ENCODE measurements around the gene CNKSR2. TPM values are rescaled to one million over a fixed set of nuclear protein-coding genes. Genes with fewer than 3 reads are reported as not detected.
"Not testable (repeated sequence)": the region's sequence is repeated elsewhere in the genome, so short reads cannot be mapped to it uniquely, and the experiment has no call there.

CNKSR2 gene
- total RNA-seq, 1 donor from 2014 or later = 11.3 TPM

DNA sequence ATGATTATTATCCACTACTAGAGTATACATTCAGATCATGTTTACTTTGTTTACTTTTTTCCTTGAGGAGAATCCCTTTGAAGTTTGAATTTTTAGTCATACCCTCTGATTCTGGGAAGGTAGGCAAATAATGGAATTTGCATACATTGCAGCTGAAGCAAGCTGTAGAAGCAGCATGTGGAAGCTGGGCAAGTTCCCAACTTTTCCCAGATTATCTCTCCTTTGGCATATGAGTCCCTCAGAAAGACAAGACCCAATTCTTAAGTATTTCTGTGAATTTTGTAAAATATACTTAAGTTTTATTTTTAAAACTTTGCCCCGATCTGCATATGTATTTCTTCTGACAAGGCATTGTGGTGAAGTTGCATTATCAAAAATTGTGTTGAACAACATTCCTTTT is 94.9 kb downstream of the CNKSR2 start:
- no peak overlapping the region for H3K27ac Mint-ChIP-seq
- no peaks in the 10 kb centered on the region for H3K9me3 Mint-ChIP-seq
- H3K4me3 Mint-ChIP-seq (ENCODE audit: low read depth) = no peak overlapping the region
- no peaks in the 10 kb centered on the region for H3K36me3 Mint-ChIP-seq (ENCODE audit: low read depth)
- H3K27me3 Mint-ChIP-seq (ENCODE audit: low read depth) = no peaks in the 10 kb centered on the region
- no peaks in the 10 kb centered on the region for H3K4me1 Mint-ChIP-seq (ENCODE audit: low read depth)
- DNase-seq (ENCODE audit: low spot score) = no peak
- intact Hi-C loops (cut with micrococcal nuclease) = no loop called here

DNA sequence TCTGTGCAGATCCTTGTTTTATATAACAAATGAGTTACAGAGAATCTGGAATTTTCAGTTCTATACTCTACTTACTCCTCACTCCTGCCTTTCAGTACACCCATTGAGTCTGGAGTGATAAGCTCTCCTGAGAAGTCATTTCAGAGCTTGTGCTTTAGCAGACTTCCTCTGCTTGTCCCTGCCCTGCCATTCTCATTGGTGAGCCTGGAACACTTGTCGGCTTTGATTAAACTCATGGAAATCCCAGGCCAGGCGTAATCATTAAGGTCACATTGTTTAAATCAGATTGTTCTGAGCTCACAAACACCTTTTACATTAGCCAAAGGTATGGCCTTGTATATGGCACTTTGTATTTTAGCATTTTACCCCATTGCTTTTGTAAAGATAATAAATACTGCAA is 102.7 kb downstream of the CNKSR2 start:
- Mint-ChIP-seq H3K9me3 (no peaks in the 10 kb centered on the region), H3K36me3 (ENCODE audit: low read depth) (no peaks in the 10 kb centered on the region), H3K27ac (no peak overlapping the region), H3K4me1 (ENCODE audit: low read depth) (peaks cover 1% of the 10 kb centered on the region), H3K27me3 (ENCODE audit: low read depth) (no peaks in the 10 kb centered on the region), H3K4me3 (ENCODE audit: low read depth) (no peak overlapping the region)
- no peak for DNase-seq (ENCODE audit: low spot score)
- intact Hi-C loops (cut with micrococcal nuclease) = no loop called here

DNA sequence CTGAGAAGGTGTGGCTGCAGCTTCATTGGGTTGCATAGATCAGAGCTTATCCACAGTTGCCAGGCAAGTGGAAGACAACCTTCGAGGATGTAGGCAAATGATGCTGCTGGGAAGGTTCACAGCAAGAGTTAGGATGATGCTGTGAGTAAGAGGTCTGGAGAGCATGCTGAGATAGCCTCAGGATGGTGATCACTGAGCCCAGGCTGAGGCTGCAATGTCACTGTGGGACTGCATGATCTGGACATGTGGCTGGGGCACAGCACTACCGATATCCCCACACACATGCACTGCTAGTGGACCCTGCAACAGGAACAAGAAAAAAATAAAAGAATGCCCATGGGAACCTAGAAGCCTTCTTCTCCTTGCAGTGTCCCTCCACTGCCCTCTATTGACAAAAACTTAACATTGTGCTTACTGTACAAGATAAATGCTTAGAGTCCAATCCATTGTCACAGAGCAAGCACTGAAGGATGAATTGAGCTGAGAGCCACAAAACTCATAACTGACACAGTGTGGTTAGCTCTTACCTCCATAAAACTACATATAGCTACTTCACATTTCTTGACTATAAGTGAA is 105.6 kb downstream of the CNKSR2 start:
- Mint-ChIP-seq H3K27ac (no peak overlapping the region), H3K4me3 (ENCODE audit: low read depth) (no peak overlapping the region), H3K4me1 (ENCODE audit: low read depth) (peaks cover 1% of the 10 kb centered on the region), H3K9me3 (no peaks in the 10 kb centered on the region), H3K27me3 (ENCODE audit: low read depth) (no peaks in the 10 kb centered on the region), H3K36me3 (ENCODE audit: low read depth) (no peaks in the 10 kb centered on the region)
- DNase-seq (ENCODE audit: low spot score) = no peak
- intact Hi-C loops (cut with micrococcal nuclease) = loop anchor here (5.0 kb wide), 1 partner anchor 947 kb away; no protein-coding TSS in a partner anchor

DNA sequence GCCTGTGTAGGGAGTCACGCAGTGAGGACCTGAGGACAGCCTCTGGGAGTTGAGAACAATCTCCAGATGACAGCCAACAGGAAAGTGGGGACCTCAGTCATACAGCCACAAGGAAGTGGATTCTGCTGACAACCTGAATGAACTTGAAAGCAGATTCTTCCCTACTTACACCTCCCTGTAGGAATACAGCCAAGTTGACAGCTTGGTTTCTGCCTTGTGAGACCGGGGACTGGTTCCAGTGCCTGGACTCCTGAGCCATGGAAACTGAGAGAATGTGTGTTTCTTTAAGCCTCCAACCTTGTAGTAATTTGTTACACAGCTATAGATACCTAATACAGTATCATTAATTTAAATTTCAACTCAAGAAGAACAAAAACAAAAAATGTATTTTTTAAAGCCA is 107.5 kb downstream of the CNKSR2 start:
- intact Hi-C loops (cut with micrococcal nuclease) = loop anchor here (5.0 kb wide), 1 partner anchor 949 kb away; no protein-coding TSS in a partner anchor
- no peak for DNase-seq (ENCODE audit: low spot score)
- H3K4me3 Mint-ChIP-seq (ENCODE audit: low read depth) = no peak overlapping the region
- no peak overlapping the region for H3K27ac Mint-ChIP-seq
- H3K36me3 Mint-ChIP-seq (ENCODE audit: low read depth) = no peaks in the 10 kb centered on the region
- H3K4me1 Mint-ChIP-seq (ENCODE audit: low read depth) = peaks cover 1% of the 10 kb centered on the region
- no peaks in the 10 kb centered on the region for H3K27me3 Mint-ChIP-seq (ENCODE audit: low read depth)
- H3K9me3 Mint-ChIP-seq = no peaks in the 10 kb centered on the region

DNA sequence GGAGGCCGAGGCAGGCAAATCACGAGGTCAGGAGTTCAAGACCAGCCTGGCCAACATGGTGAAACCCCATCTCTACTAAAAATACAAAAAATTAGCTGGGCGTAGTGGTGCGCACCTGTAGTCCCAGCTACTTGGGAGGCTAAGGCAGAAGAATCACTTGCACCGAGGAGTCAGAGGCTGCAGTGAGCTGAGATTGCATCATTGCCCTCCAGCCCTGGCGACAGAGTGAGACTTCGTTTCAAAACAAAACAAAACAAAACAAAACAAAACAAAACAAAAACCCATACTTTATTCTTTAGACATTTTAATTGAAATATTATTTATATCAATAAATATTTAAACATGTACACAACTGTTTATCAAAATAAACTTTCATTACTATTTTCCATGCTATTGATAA is 109.8 kb downstream of the CNKSR2 start:
- H3K27ac Mint-ChIP-seq; H3K4me1 Mint-ChIP-seq (ENCODE audit: low read depth); H3K4me3 Mint-ChIP-seq (ENCODE audit: low read depth); DNase-seq (ENCODE audit: low spot score); H3K36me3 Mint-ChIP-seq (ENCODE audit: low read depth); H3K9me3 Mint-ChIP-seq; H3K27me3 Mint-ChIP-seq (ENCODE audit: low read depth): not testable (repeated sequence)
- intact Hi-C loops (cut with micrococcal nuclease) = loop anchor here (5.0 kb wide), 1 partner anchor 952 kb away; no protein-coding TSS in a partner anchor

DNA sequence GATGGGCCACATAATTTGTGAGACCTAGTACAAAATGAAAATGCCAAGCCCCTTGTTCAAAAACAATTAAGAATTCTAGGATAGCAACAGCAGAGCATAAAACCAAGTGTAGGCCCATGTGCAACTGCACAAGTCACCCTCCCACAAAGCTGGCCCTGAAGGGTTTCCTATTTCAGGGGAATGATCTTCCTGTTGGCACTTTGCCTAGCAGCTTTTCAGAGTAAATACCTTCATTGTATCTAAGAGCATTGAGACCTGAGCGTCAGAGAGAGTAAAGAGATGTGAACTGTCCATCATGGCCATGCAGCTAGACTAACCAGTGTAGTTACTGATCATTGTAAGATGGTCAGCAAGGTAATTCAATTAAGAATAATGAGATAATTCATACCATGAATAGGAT is 113.6 kb downstream of the CNKSR2 start:
- no peaks in the 10 kb centered on the region for H3K36me3 Mint-ChIP-seq (ENCODE audit: low read depth)
- H3K9me3 Mint-ChIP-seq = no peaks in the 10 kb centered on the region
- no peak for DNase-seq (ENCODE audit: low spot score)
- H3K27me3 Mint-ChIP-seq (ENCODE audit: low read depth) = no peaks in the 10 kb centered on the region
- no peaks in the 10 kb centered on the region for H3K4me1 Mint-ChIP-seq (ENCODE audit: low read depth)
- no peak overlapping the region for H3K27ac Mint-ChIP-seq
- no peak overlapping the region for H3K4me3 Mint-ChIP-seq (ENCODE audit: low read depth)
- intact Hi-C loops (cut with micrococcal nuclease) = no loop called here

DNA sequence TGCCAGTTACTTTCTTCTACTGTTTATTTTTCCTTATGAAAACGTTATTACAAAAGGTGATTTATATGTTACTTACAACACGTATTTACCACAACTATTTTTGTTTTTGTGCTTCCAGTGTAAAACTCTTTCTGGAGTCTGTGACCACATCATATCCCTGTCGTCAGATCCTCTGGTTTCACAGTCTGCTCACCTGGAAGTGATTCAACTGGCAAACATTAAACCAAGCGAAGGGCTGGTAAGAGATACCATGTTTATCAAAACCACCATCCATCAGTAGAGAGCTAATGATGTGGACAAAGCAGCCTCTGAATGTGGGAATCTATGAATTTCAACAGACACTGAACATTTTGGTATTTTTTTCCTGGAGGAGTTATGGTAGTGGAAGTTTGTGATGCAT is 116.1 kb downstream of the CNKSR2 start:
- no peaks in the 10 kb centered on the region for H3K36me3 Mint-ChIP-seq (ENCODE audit: low read depth)
- H3K27me3 Mint-ChIP-seq (ENCODE audit: low read depth) = no peaks in the 10 kb centered on the region
- no peak overlapping the region for H3K27ac Mint-ChIP-seq
- DNase-seq (ENCODE audit: low spot score) = no peak
- no peaks in the 10 kb centered on the region for H3K4me1 Mint-ChIP-seq (ENCODE audit: low read depth)
- H3K9me3 Mint-ChIP-seq = no peaks in the 10 kb centered on the region
- H3K4me3 Mint-ChIP-seq (ENCODE audit: low read depth) = no peak overlapping the region
- intact Hi-C loops (cut with micrococcal nuclease) = no loop called here

DNA sequence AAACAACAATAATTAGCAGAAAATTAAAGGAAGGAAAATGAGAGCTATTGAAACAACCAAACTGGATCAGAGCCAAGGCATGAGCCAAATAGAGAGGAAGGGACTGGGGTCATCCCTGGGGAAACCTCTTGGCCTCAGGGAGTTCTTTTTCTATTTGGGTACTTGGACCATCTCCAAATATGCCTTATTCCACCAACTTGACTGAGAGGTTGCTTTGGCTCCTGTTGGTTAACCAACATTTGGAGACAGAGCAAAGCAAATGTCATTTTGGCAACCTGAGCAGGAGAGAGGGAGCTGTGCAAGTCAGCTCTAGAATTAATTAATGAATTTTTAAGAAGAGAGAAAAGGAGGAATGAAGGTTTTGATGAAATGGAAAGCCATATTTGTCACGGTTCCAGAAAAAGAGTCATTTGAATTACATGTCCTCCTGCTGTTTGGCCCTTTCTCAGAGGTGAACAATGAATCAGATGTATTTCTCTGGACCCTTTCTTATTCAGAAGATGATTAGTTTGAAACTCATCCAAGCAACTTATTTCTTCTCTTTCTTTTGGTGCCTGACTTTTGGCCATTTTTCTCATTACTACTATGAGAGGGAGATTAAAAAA is 119.1 kb downstream of the CNKSR2 start:
- Mint-ChIP-seq H3K36me3 (ENCODE audit: low read depth) (no peaks in the 10 kb centered on the region), H3K27ac (no peak overlapping the region), H3K9me3 (no peaks in the 10 kb centered on the region), H3K4me1 (ENCODE audit: low read depth) (no peaks in the 10 kb centered on the region), H3K4me3 (ENCODE audit: low read depth) (no peak overlapping the region), H3K27me3 (ENCODE audit: low read depth) (no peaks in the 10 kb centered on the region)
- DNase-seq (ENCODE audit: low spot score) = no peak
- intact Hi-C loops (cut with micrococcal nuclease) = no loop called here

DNA sequence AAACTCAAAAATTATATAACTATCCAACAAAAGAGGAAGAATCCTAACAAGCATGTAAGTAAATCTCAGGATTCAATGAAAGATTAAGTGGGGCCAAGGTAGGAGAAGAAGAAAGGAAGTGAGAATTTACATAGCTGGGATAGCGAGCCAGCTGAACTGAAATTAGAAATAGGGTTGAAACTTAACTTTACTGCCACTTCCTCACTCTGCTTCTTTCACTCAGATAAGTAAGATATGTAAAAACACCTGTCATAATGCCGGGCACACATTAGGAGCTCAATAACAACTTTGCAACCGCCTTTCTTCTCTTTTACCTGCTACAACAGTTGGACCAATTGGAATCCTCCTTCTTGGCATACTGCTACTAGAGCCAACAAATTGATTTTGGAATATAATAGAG is 129.4 kb downstream of the CNKSR2 start:
- Mint-ChIP-seq H3K4me3 (ENCODE audit: low read depth) (no peak overlapping the region), H3K27ac (no peak overlapping the region), H3K27me3 (ENCODE audit: low read depth) (no peaks in the 10 kb centered on the region), H3K4me1 (ENCODE audit: low read depth) (peaks cover 3% of the 10 kb centered on the region), H3K9me3 (no peaks in the 10 kb centered on the region), H3K36me3 (ENCODE audit: low read depth) (peaks cover 4% of the 10 kb centered on the region)
- intact Hi-C loops (cut with micrococcal nuclease) = no loop called here
- no peak for DNase-seq (ENCODE audit: low spot score)

DNA sequence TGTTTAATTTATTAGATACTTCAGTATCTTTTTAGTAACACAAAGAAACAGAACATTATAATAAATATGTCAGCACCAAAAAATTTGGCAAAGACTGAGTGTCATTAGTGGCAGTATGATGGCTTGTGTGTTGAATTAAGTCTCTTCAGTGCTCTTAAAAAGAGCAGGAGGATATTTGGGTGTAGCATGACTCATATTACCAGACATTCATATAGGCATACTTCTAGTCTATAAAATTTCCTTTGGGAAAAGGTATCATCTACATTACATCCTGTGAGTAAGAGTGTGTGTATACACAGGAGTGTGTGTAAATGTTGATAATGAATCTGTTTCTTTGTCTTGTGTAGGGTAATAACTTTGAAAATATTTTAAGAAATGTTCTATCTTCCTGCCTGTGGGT is 135.7 kb downstream of the CNKSR2 start:
- peaks cover 4% of the 10 kb centered on the region for H3K36me3 Mint-ChIP-seq (ENCODE audit: low read depth)
- H3K27ac Mint-ChIP-seq = no peak overlapping the region
- DNase-seq (ENCODE audit: low spot score) = no peak
- H3K4me1 Mint-ChIP-seq (ENCODE audit: low read depth) = peaks cover 3% of the 10 kb centered on the region
- intact Hi-C loops (cut with micrococcal nuclease) = no loop called here
- no peak overlapping the region for H3K4me3 Mint-ChIP-seq (ENCODE audit: low read depth)
- H3K9me3 Mint-ChIP-seq = no peaks in the 10 kb centered on the region
- no peaks in the 10 kb centered on the region for H3K27me3 Mint-ChIP-seq (ENCODE audit: low read depth)

DNA sequence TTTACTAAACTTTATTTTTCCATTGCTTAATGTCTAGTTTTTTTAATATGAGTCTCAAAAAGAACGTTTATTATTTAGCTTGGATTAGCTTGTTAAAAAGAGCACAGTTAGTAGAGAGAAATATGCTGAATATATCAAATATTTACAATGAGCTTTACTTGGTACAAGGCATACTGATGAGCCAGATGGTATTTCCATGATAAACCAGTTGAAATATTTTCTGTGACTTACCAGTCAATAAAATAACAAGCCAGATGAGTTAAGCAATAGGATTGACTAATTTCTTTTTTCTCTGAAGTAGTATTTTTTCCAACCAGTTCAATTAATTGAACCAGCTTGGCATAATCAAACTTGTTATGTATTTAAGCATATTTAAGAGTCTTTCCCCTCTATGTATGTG is 149.8 kb downstream of the CNKSR2 start:
- Mint-ChIP-seq H3K9me3 (no peaks in the 10 kb centered on the region), H3K36me3 (ENCODE audit: low read depth) (no peaks in the 10 kb centered on the region), H3K4me1 (ENCODE audit: low read depth) (no peaks in the 10 kb centered on the region), H3K27me3 (ENCODE audit: low read depth) (no peaks in the 10 kb centered on the region), H3K4me3 (ENCODE audit: low read depth) (no peak overlapping the region), H3K27ac (no peak overlapping the region)
- intact Hi-C loops (cut with micrococcal nuclease) = no loop called here
- no peak for DNase-seq (ENCODE audit: low spot score)

DNA sequence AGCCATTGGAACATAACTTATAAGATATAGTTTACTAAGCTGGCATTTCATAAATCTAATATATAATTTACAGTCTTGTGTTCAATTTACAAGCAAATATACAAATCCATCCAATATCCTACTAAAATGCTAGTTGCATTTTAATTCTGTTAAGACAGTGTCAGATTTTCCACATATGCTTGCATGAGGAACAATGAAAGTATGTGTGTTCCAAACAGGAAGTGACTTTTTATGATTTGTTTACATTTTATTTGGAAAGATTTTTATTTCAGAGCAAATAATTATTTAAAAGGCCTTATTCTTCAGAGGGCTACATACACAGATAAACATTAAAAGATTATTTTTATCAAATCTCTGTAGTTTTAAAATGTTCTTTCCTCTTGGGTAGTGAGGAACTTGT is 153.9 kb downstream of the CNKSR2 start:
- intact Hi-C loops (cut with micrococcal nuclease) = no loop called here
- no peak overlapping the region for H3K4me3 Mint-ChIP-seq (ENCODE audit: low read depth)

DNA sequence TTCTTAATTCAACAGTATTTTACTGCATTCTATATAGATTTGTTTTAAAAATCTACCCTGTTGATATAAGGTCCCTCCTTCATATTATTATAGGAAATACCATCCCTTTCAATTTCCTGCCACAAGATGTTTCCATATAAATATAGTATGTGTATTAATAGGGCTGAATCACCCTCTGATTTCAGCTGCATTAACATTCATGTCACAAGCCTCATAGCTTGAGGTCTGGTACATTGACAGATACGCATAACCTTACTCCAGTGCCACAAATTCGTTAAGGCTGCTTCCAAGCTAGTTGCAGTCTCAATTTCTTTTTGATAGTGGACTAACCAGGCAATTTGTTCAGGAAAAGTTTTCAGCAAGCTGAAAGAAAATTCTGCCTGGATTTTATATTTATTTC is 155.6 kb downstream of the CNKSR2 start:
- Mint-ChIP-seq H3K36me3 (ENCODE audit: low read depth) (peaks cover 2% of the 10 kb centered on the region), H3K27ac (no peak overlapping the region), H3K4me3 (ENCODE audit: low read depth) (no peak overlapping the region), H3K9me3 (no peaks in the 10 kb centered on the region), H3K4me1 (ENCODE audit: low read depth) (no peaks in the 10 kb centered on the region), H3K27me3 (ENCODE audit: low read depth) (no peaks in the 10 kb centered on the region)
- intact Hi-C loops (cut with micrococcal nuclease) = no loop called here
- no peak for DNase-seq (ENCODE audit: low spot score)

More for the DNA sequence above, 153.9 kb downstream of the CNKSR2 start:
- H3K9me3 Mint-ChIP-seq = no peaks in the 10 kb centered on the region
- no peak for DNase-seq (ENCODE audit: low spot score)
- H3K27me3 Mint-ChIP-seq (ENCODE audit: low read depth) = no peaks in the 10 kb centered on the region
- no peak overlapping the region for H3K27ac Mint-ChIP-seq
- H3K4me1 Mint-ChIP-seq (ENCODE audit: low read depth) = no peaks in the 10 kb centered on the region
- H3K36me3 Mint-ChIP-seq (ENCODE audit: low read depth) = no peaks in the 10 kb centered on the region

DNA sequence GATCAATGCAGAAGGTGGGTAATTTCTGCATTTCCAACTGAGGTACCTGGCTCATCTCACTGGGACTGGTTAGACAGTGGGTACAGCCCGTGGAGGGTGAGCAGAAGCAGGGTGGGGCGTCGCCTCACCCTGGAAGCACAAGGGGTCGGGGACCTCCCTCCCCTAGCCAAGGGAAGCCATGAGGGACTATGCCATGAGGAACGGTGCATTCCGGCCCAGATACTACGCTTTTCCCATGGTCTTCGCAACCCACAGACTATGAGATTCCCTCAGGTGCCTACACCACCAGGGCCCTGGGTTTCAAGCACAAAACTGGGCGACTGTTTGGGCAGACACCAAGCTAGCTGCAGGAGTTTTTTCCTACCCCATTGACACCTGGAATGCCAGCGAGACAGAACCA is 170.4 kb downstream of the CNKSR2 start:
- H3K9me3 Mint-ChIP-seq; H3K4me3 Mint-ChIP-seq (ENCODE audit: low read depth); H3K36me3 Mint-ChIP-seq (ENCODE audit: low read depth); H3K4me1 Mint-ChIP-seq (ENCODE audit: low read depth); DNase-seq (ENCODE audit: low spot score); H3K27me3 Mint-ChIP-seq (ENCODE audit: low read depth); H3K27ac Mint-ChIP-seq; intact Hi-C loops (cut with micrococcal nuclease): not testable (repeated sequence)
